AG09319 (cell line): ENCODE measurements around the gene MICAL3.

Experiments used
- DNase-seq: peaks from one replicate; pipeline ENCODE4 v3.0.0-alpha.2; 2010; ENCODE audit warnings: low read depth; ENCODE audit errors: extremely low read depth
- TF ChIP-seq, protein P1 (sequence below): IDR thresholded peaks from 2 replicates; pipeline ENCODE4 v1.5.1; 2011; ENCODE audit warnings: low read depth, mild to moderate bottlenecking, inconsistent platforms, low read length, moderate library complexity

The MICAL3 gene

DNA sequence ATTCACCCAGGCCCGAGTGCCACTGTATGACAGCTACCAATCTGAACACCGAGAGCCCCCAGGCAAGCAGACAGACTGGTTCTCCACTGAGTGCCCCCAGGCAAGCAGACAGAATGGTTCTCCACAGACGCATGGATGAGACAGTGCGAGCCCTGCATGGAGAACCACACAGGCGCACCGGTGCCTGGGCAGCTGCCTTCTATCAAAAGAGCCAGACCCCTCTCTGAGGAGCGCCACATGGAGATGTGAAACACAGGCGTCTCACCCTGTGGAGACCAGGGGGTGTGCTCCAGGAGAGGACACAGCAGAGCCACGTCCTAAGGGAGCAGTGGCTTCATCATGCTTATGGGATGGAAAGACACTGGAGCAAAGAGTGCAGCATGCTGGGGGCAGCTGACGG lies 155.6 kb downstream of the MICAL3 start:
- DNase-seq = no peak
- TF ChIP-seq, protein P1, sequence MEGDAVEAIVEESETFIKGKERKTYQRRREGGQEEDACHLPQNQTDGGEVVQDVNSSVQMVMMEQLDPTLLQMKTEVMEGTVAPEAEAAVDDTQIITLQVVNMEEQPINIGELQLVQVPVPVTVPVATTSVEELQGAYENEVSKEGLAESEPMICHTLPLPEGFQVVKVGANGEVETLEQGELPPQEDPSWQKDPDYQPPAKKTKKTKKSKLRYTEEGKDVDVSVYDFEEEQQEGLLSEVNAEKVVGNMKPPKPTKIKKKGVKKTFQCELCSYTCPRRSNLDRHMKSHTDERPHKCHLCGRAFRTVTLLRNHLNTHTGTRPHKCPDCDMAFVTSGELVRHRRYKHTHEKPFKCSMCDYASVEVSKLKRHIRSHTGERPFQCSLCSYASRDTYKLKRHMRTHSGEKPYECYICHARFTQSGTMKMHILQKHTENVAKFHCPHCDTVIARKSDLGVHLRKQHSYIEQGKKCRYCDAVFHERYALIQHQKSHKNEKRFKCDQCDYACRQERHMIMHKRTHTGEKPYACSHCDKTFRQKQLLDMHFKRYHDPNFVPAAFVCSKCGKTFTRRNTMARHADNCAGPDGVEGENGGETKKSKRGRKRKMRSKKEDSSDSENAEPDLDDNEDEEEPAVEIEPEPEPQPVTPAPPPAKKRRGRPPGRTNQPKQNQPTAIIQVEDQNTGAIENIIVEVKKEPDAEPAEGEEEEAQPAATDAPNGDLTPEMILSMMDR = no peak

DNA sequence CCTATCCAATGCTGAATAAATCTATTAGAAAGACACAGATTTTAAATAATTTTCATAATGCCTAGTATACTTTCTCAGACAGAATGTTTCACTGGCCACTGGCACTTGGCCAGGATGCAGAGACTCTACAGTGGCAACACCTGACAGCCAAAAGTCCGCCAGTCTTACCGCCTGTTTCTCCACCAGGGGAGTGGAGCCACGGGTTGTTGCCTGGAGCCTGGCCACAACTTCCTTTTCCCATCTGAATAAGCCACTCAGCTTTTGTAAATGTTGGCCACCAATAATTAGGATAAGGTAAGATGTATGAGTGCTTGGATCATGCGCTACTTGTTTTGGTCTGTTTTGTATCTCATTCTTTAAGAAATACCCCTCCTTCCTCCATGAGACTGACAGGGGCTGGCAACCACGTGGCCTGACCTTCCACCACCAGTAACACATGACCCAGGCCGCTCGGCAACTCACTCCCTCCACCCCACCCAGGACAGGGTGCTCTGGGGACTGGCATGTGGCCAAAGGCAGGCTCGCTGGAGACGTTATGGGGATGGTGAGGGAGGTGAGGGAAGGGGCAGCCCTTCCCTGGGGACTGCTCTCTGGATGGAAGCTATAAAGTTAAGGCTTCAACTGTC lies 157.1 kb downstream of the MICAL3 start:
- TF ChIP-seq, protein P1 = no peak
- DNase-seq = no peak

DNA sequence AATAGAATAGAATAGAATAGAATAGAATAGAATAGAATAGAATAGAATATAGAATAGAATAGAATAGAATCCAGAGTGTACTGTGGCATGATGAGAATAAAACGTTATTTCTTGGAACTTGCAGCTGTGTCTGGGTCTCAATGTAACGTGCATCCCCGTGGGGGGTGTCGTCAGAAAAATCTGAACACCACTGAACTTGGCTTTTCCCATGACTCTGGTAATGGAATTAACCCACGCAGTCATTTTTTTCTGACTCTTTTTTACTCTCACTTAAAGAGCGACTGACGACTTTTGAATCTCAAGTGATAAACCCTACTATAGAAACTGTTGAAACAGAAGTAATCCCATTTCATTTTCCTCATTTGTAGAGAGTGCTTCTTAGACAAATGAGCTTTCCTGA lies 157.7 kb downstream of the MICAL3 start:
- TF ChIP-seq, protein P1 = no peak
- DNase-seq = no peak

DNA sequence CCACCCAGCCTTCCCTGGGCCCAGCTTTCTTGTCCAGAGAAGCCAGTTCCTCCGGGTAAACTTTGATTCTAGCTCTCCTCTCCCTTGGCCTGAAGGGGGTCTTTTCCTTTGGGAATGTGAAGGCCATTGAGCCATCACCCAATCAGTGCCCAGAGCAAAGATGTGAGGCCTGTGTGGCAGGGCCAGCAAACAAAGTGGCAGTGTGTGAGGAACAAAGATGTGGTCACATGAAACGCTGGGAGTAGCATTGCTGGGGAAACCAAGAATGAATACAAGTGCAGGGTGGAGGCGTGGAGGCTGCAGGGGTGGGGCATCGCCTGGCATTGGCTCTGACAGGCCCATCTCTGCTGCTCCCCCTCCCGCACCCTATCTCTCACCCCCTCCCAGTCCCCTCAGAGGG lies 158.2 kb downstream of the MICAL3 start:
- TF ChIP-seq, protein P1 = no peak
- DNase-seq = no peak

DNA sequence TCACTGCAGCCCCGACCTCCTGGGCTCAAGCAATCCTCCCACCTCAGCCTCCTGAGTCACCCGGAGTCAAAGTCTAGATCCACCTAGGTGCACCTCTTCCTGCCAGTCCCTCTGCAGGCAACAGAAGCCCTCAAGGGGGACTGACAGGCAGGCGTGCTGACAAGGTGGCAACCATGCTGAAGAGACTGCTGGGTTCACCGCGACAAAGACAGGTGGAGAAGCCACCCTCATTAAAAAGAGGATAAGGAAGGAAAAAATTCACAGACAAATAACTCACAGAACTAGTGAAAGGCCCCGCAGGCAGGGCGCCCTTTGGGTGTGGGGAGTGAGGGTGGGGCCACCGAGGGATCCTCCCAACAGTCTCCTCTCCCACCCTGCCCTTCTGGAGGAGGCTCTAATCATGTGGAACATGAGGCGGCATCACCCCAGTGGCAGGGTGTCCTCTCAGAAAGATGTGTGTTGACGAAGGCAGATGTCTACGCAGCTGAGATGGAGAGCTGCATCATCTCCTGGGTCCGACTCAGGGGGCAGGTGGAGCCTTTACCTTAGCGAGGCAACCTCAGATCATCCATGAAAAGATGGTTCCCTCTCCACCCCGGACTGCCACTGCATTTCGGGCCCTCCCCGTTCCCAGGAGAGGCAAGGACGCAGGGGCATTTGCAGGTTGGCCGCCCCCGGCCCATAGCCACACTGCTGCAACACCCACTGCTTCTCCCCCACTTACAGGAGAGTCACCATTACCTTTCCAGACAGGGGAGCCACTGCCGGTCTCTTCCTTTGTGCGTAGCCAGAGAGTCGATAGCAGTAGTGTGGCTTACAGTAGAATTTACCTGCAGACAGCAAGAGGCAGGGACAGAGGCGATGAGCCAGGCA lies 158.9 kb downstream of the MICAL3 start:
- TF ChIP-seq, protein P1 = no peak
- DNase-seq = no peak

DNA sequence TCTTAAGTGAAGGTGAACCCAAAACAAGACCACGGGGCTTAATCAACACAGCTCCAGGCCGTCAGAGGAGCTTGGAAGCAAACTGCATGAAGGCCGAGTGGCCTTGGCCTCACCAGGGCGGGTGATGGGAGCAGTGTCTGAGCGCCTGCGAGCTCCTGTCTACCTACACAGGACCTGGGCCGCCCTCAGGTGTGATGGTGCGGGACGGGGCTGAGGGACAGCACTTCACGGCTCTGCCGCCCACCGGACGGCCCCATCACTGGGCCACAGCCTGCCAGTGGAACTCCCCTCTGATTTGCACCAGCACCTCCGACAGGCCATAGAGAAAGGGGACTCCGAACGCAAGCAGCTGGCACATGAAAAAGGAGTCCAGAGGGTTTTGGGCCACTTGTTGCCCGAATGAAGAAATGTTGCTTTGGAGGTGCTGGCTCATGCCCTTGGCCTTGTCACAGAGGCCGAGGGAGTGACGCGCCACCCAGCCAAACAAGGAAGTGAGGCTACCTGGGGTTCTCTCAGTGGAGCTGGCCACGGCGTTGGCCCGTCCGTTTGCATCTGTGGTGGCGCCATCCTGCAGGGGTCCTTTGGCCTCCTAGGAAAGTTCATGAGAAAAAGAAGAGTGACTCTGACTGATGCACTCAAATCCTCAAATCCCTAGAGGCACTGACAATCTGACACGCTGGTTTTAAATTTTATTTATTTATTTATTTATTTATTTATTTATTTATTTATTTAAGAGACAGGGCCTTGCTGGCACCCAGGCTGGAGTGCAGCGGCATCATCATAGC lies 159.8 kb downstream of the MICAL3 start:
- TF ChIP-seq, protein P1 = no peak

DNA sequence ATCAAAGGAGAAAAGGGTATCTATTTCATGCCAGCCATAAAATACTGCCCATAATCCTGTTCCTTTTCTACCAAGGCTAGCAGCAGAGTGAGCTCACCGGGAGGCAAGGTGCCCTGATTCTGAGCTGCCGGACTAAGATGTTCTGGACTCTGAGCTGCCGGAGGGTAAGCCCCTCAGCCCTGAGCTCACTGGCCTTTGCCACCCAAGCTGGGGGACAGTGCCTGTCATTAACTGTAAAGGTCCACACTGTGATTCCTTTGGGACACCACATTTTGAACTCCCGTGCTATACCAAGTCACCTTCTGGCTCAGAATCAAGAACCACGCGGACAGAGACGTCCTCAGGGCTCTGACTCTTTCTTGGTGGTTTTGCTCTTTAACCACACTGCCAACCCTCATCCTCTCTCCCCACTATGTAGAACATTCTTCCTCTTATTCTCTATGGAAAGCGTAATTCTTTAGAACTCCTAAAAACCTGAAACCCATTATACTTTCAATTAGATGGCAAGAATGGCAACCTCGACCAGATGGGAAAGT lies 161.6 kb downstream of the MICAL3 start:
- DNase-seq = no peak
- TF ChIP-seq, protein P1 = no peak

More for the DNA sequence above, 159.8 kb downstream of the MICAL3 start:
- no peak for DNase-seq
